PC-9 (cell line): ENCODE data around the gene LYZL6. TPM values are rescaled to one million over a fixed set of nuclear protein-coding genes. Genes with fewer than 3 reads are reported as not detected.

Experiments
- BruUV-seq: library from RNA; stranded (reverse); fragments of 400-500 nt; replicated peaks from 2 replicates; lab custom pipeline; 2021; lab: Mats Ljungman, UMichigan
- CTCF ChIA-PET: fragments of 300-600 bp; sonication (Branson Sonifier 250); formaldehyde crosslinking; loops from one replicate; lab custom pipeline; 2022; ENCODE audit warnings: antibody characterized with exemption; lab: Charles Lee
- POLR2A ChIA-PET: fragments of 300-600 bp; sonication (Branson Sonifier 250); formaldehyde crosslinking; loops from one replicate; lab custom pipeline; 2022; ENCODE audit warnings: antibody characterized with exemption; ENCODE audit not compliant: unreplicated experiment; lab: Charles Lee
- DNase-seq, 2 experiments: peaks; one replicate each; pipeline versions ENCODE4 v3.0.0 to v3.0.0-alpha.2; 2015 to 2022; ENCODE audit warnings: mixed read lengths in 1 of 2
- H2AFZ ChIP-seq: fragments of 200-600 bp; sonication (generic); 2 replicates; pipeline ENCODE4 v1.8.1; 2017; ENCODE audit warnings: antibody characterized with exemption
- H3F3A ChIP-seq: fragments of 200-600 bp; sonication (generic); 2 replicates; pipeline ENCODE4 v1.8.1; 2017; ENCODE audit warnings: antibody characterized with exemption, mild to moderate bottlenecking, low read depth; ENCODE audit not compliant: insufficient read depth
- H3K27ac ChIP-seq: fragments of 200-600 bp; sonication (generic); 2 replicates; pipeline ENCODE4 v1.6.1; 2016; ENCODE audit warnings: mixed run types
- H3K27me3 ChIP-seq: fragments of 200-600 bp; sonication (generic); 2 replicates; pipeline ENCODE4 v1.6.1; 2016; ENCODE audit warnings: low read depth, mixed run types; ENCODE audit not compliant: insufficient read depth
- H3K36me3 ChIP-seq: fragments of 200-600 bp; sonication (generic); 2 replicates; pipeline ENCODE4 v1.6.1; 2016; ENCODE audit warnings: low read depth, mixed run types
- H3K4me1 ChIP-seq: fragments of 200-600 bp; sonication (generic); replicated peaks from 2 replicates; pipeline ENCODE4 v1.6.1; 2016; ENCODE audit warnings: mixed run types; ENCODE audit not compliant: insufficient read depth
- H3K4me2 ChIP-seq: fragments of 200-600 bp; sonication (generic); 2 replicates; pipeline ENCODE4 v1.6.1; 2017; ENCODE audit warnings: mixed run types
- H3K4me3 ChIP-seq: fragments of 200-600 bp; sonication (generic); 2 replicates; pipeline ENCODE4 v1.6.1; 2016; ENCODE audit warnings: mixed run types
- H3K79me2 ChIP-seq: fragments of 200-600 bp; sonication (generic); 2 replicates; pipeline ENCODE4 v1.6.1; 2017; ENCODE audit warnings: low read depth, mixed run types
- H3K9me2 ChIP-seq: fragments of 200-600 bp; sonication (generic); 2 replicates; pipeline ENCODE4 v1.8.1; 2017; ENCODE audit warnings: mild to moderate bottlenecking; ENCODE audit not compliant: insufficient read depth
- H3K9me3 ChIP-seq: fragments of 200-600 bp; sonication (generic); 2 replicates; pipeline ENCODE4 v1.8.1; 2016; ENCODE audit warnings: low read depth; ENCODE audit not compliant: insufficient read depth
- H4K20me1 ChIP-seq: fragments of 200-600 bp; sonication (generic); 2 replicates; pipeline ENCODE4 v1.8.1; 2017; ENCODE audit not compliant: insufficient read depth
- CTCF ChIP-seq: fragments of 200-600 bp; sonication (generic); conservative IDR thresholded peaks from 2 replicates; pipeline ENCODE4 v1.6.1; 2017; ENCODE audit warnings: mixed run types, antibody characterized with exemption, mild to moderate bottlenecking, moderate library complexity
- EZH2 ChIP-seq: fragments of 200-600 bp; sonication (generic); IDR thresholded peaks from 2 replicates; pipeline ENCODE4 v1.8.0; 2017; ENCODE audit warnings: antibody characterized with exemption, low read depth
- intact Hi-C: fragments of 100-400 bp; cut with micrococcal nuclease; formaldehyde crosslinking; loops from one replicate; pipeline ENCODE4 v1.10.0; 2022; ENCODE audit not compliant: unreplicated experiment
- total RNA-seq: library from RNA; stranded (reverse); gene quantifications from 2 replicates; pipeline ENCODE4 v1.2.3, GENCODE V29; 2021

LYZL6 gene
- total RNA-seq, 1 experiment from 2014 or later: not detected

- H3K4me2 ChIP-seq: no peak overlapping the region
Observed at GRCh38 chr17:35889818-35890773, 53.4 kb downstream of the LYZL6 start.

GRCh38 chr17:35889241-35889640 lies 54.3 kb downstream of the LYZL6 start:
- Histone ChIP-seq H3K9me2 (no peaks in the 10 kb centered on the region), H3K4me1 (no peaks in the 10 kb centered on the region), H3K27ac (no peak overlapping the region), H3K36me3 (no peaks in the 10 kb centered on the region), H3K27me3 (no peaks in the 10 kb centered on the region), H3K9me3 (no peaks in the 10 kb centered on the region), H3K79me2 (no peaks in the 10 kb centered on the region), H3K4me2 (no peak overlapping the region), H3F3A (no peaks in the 10 kb centered on the region), H3K4me3 (no peak overlapping the region), H2AFZ (no peak overlapping the region), H4K20me1 (no peaks in the 10 kb centered on the region)
- POLR2A ChIA-PET: no interaction called here
- CTCF ChIA-PET: no interaction called here
- no peak for DNase-seq
- no TSS peak for BruUV-seq
- intact Hi-C loops: no loop called here
- TF ChIP-seq EZH2 (no peak), CTCF (no peak)

More at GRCh38 chr17:35889818-35890773, 53.4 kb downstream of the LYZL6 start:
- Histone ChIP-seq H3K4me3 (no peak overlapping the region), H4K20me1 (no peaks in the 10 kb centered on the region), H3K27ac (no peak overlapping the region), H3K79me2 (no peaks in the 10 kb centered on the region), H3K27me3 (no peaks in the 10 kb centered on the region), H3F3A (no peaks in the 10 kb centered on the region), H2AFZ (no peak overlapping the region), H3K9me3 (no peaks in the 10 kb centered on the region), H3K36me3 (no peaks in the 10 kb centered on the region), H3K9me2 (no peaks in the 10 kb centered on the region), H3K4me1 (no peaks in the 10 kb centered on the region)
- CTCF ChIA-PET: no interaction called here
- BruUV-seq: no TSS peak
- POLR2A ChIA-PET: interaction anchor here (0.6 kb wide), 1 partner anchor 32 kb away, joined by 17 read pairs; no protein-coding TSS in a partner anchor
- DNase-seq: peak in 1 of 2 experiments; percentile 18
- TF ChIP-seq EZH2 (no peak), CTCF (no peak)
- intact Hi-C loops: no loop called here

Other genes with a start within 250 kb of the LYZL6 start
- gene RASL10B, start 212.1 kb downstream of the LYZL6 start, total RNA-seq: 0.11 and 0.20 TPM in 2 replicates
- gene GAS2L2, start 190.5 kb downstream of the LYZL6 start, total RNA-seq: not detected in 2 replicates
- not detected in 2 replicates for gene C17orf50, start 182.8 kb downstream of the LYZL6 start, total RNA-seq
- 2.8 and 6.4 TPM in 2 replicates for gene MMP28, start 148.1 kb downstream of the LYZL6 start, total RNA-seq
- 187 and 202 TPM in 2 replicates for gene TAF15, start 134.2 kb downstream of the LYZL6 start, total RNA-seq
- gene HEATR9, start 74.8 kb downstream of the LYZL6 start, total RNA-seq: not detected in 2 replicates
- not detected in 2 replicates for gene CCL5, start 63.4 kb downstream of the LYZL6 start, total RNA-seq
- 14.5 and 15.5 TPM in 2 replicates for gene RDM1, start 12.9 kb downstream of the LYZL6 start, total RNA-seq
- gene CCL16, start 37.8 kb upstream of the LYZL6 start, total RNA-seq: not detected in 2 replicates
- gene CCL14, start 43.0 kb upstream of the LYZL6 start, total RNA-seq: not detected in 2 replicates
- gene CCL15, start 57.8 kb upstream of the LYZL6 start, total RNA-seq: not detected in 2 replicates
- not detected in 2 replicates for gene CCL23, start 74.3 kb upstream of the LYZL6 start, total RNA-seq
- not detected in 2 replicates for gene CCL18, start 120.6 kb upstream of the LYZL6 start, total RNA-seq
- not detected in 2 replicates for gene CCL3, start 146.4 kb upstream of the LYZL6 start, total RNA-seq
- gene CCL4, start 160.1 kb upstream of the LYZL6 start, total RNA-seq: not detected in 2 replicates
- 13.8 and 18.6 TPM in 2 replicates for gene TBC1D3B, start 232.9 kb upstream of the LYZL6 start, total RNA-seq